ENCODE results near the gene ZNF324B.

ZNF324B gene

GRCh38 chr19:58479303-58479702 is 27.9 kb downstream of the ZNF324B start (continued):
- TF ChIP-seq PRDM2 (tag by site-specific recombination; IDR thresholded peaks at IDR 0.05; ENCODE audit: borderline replicate concordance): no peak
- no peak for TF ChIP-seq ZNF184 (tag by site-specific recombination; IDR thresholded peaks at IDR 0.05)
- no peak for TF ChIP-seq TCF7L2 (IDR thresholded peaks at IDR 0.05; ENCODE audit: borderline replicate concordance, low read depth, low read length)

DNA sequence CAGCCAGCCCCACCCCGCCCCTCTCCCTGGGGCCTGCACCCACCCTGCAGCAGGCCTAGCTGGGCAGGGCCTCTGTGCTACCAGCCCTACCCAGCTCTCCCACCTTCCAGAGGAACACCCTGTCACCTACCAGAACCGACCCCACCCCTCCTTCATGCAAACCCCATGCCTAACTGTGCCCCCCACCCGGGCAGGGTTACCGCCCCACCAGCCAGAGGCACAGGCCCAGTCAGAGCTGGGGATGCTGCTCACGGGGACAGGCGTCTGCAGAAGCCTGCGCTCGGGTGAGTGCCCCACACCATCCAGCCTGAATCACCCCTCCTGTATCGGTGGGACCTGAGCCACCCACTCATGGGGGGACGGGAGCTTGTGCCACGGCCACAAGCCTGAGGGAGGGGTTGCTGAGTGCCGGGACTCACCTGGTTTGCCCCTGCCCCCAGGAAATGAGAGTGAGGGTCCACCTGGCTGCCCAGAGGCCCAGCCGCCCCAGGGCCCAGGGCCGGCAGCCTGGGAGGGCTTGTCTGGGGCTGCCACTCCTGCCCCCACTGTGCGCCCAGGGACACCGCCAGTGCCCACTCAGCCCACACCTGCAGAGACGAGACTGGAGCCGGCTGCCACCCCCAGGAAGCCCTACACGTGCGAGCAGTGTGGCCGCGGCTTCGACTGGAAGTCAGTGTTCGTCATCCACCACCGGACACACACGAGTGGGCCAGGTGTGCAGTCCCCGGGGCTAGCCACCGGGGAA is 28.5 kb downstream of the ZNF324B start:
- Histone ChIP-seq H3K36me3 (ENCODE audit: control insufficient read depth in 2 of 2, insufficient read depth in 1 of 2, low read length in 2 of 2) (peaks cover 4 to 39% of the 10 kb centered on the region in 2 experiments; a peak in 2 of 3 replicates), H3K4me3 (ENCODE audit: low read depth, low read length) (no peak overlapping the region), H3K4me1 (ENCODE audit: control insufficient read depth, insufficient read depth, low read length) (peaks cover 6% of the 10 kb centered on the region; the same call in 1 of the 2 replicates), H3K9me3 (ENCODE audit: control insufficient read depth, insufficient read depth, low read depth, low read length) (no peaks in the 10 kb centered on the region), H3K27ac (ENCODE audit: extremely low read depth, low read depth, low read length) (no peak overlapping the region)
- CTCF ChIA-PET: interaction anchor here (0.6 kb wide), 1 partner anchor 428 kb away, joined by 4 read pairs; no protein-coding TSS in a partner anchor
- TF ChIP-seq KLF1 (tag by site-specific recombination; IDR thresholded peaks at IDR 0.05): peak; percentile 79
- peak; percentile 51; the same call in 1 of the 2 replicates for TF ChIP-seq HOXD13 (CRISPR knock-in tag; IDR thresholded peaks at IDR 0.05; ENCODE audit: borderline replicate concordance)
- TF ChIP-seq KLF9 (tag by site-specific recombination; IDR thresholded peaks at IDR 0.05; ENCODE audit: low read depth): no peak
- POLR2A ChIA-PET: interaction anchor here (1.0 kb wide), 2 partner anchors 64 to 118 kb away, joined by 3 read pairs; partner anchors contain the start of genes TRIM28 and ZNF497

DNA sequence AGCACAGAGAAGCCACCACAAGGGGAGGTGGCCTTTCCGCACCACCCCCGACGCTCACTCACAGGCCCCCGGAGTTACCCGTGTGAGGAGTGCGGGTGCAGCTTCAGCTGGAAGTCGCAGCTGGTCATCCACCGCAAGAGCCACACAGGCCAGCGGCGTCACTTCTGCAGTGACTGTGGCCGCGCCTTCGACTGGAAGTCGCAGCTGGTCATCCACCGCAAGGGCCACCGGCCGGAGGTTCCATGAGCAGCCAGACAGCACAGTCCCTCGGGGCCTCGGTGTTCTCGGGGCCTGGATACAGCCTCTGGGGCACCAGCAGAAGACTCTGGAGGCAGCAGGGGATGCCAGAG is 29.0 kb downstream of the ZNF324B start:
- Histone ChIP-seq H3K4me3 (ENCODE audit: low read depth, low read length) (no peak overlapping the region), H3K9me3 (ENCODE audit: control insufficient read depth, insufficient read depth, low read depth, low read length) (no peaks in the 10 kb centered on the region), H3K36me3 (ENCODE audit: control insufficient read depth in 2 of 2, insufficient read depth in 1 of 2, low read length in 2 of 2) (peaks cover 4 to 39% of the 10 kb centered on the region in 2 experiments; a peak in 2 of 3 replicates), H3K27ac (ENCODE audit: extremely low read depth, low read depth, low read length) (no peak overlapping the region), H3K4me1 (ENCODE audit: control insufficient read depth, insufficient read depth, low read length) (0 out of 2 replicates have a peak, but pooled peaks cover under 1% of the 10 kb centered on the region)
- ChIA-PET POLR2A (no interaction called here), CTCF (no interaction called here)
- TF ChIP-seq ZFHX2 (tag by site-specific recombination; conservative IDR thresholded peaks at IDR 0.05): no peak
- no peak for TF ChIP-seq ZNF155 (tag by site-specific recombination; IDR thresholded peaks at IDR 0.05)
- TF ChIP-seq BCL11A (tag by site-specific recombination; IDR thresholded peaks at IDR 0.05; ENCODE audit: low read depth): no peak
- no peak for TF ChIP-seq ZNF404 (tag by site-specific recombination; IDR thresholded peaks at IDR 0.05)
- no peak for TF ChIP-seq ZSCAN5A (tag by site-specific recombination; IDR thresholded peaks at IDR 0.05)
- TF ChIP-seq ZNF785 (tag by site-specific recombination; IDR thresholded peaks at IDR 0.05): no peak

Measured in HEK293 (cell line).